Ascending aorta (tissue), 2 donors: ENCODE measurements around the gene SPEM3. TPM values are rescaled to one million over a fixed set of nuclear protein-coding genes. Genes with fewer than 3 reads are reported as not detected.

Source experiments
- DNase-seq, 2 donors: peaks; one replicate each; pipeline ENCODE4 v3.0.0-alpha.2; 2019; ENCODE audit warnings: low spot score in 2 of 2
- H3K27ac ChIP-seq, 2 donors: fragments of 200-600 bp; sonication (generic); one replicate each; pipeline ENCODE4 v1.5.1; 2016 to 2017; ENCODE audit warnings: mild to moderate bottlenecking in 1 of 2
- H3K27me3 ChIP-seq: fragments of 200-600 bp; sonication (generic); one replicate; pipeline ENCODE4 v1.5.1; 2017
- H3K36me3 ChIP-seq, 2 donors: fragments of 200-600 bp; sonication (generic); one replicate each; pipeline ENCODE4 v1.5.1; 2016
- H3K4me1 ChIP-seq, 2 donors: fragments of 200-600 bp; sonication (generic); one replicate each; pipeline ENCODE4 v1.5.1; 2016 to 2017; ENCODE audit warnings: mild to moderate bottlenecking in 1 of 2
- H3K4me3 ChIP-seq, 2 donors: fragments of 200-600 bp; sonication (generic); one replicate each; pipeline ENCODE4 v1.5.1; 2016 to 2017; ENCODE audit warnings: mild to moderate bottlenecking in 1 of 2
- H3K9me3 ChIP-seq, 2 donors: fragments of 200-600 bp; sonication (generic); one replicate each; pipeline ENCODE4 v1.5.1; 2016
- CTCF ChIP-seq, 3 experiments: fragments of 200-600 bp in 2 of 3; fragments of 450-650 bp in 1 of 3; sonication (generic) in 2 of 3; IDR thresholded peaks; one replicate each; pipeline ENCODE4 v1.5.1; 2016 to 2019; ENCODE audit warnings: antibody characterized with exemption in 3 of 3, mild to moderate bottlenecking in 1 of 3, moderate library complexity in 1 of 3
- intact Hi-C: fragments of 100-400 bp; cut with DNase I; formaldehyde crosslinking; loops from one replicate; pipeline ENCODE4 v1.15.1; 2023
- total RNA-seq: library from RNA; depleted of rRNA; stranded (reverse); fragments of >200 nt; gene quantifications from one replicate; pipeline ENCODE4 v1.1.0, GENCODE V29; 2016

SPEM3 gene
- total RNA-seq, 1 donor from 2014 or later, result not detected

GRCh38 chr17:7419819-7420610, 8.6 kb upstream of the SPEM3 start, which contains the start of gene SPEM1:
SPEM1 (plus strand) TSS chr17:7420324; CDS start chr17:7420385, 61 bp downstream.
- Histone ChIP-seq H3K27ac (no peak within 1 kb of the TSS), H3K4me1 (no peaks in the 10 kb centered on the region), H3K4me3 (no peak within 1 kb of the TSS), H3K9me3 (no peaks in the 10 kb centered on the region), H3K36me3 (peaks cover 10 to 21% of the 10 kb centered on the region in 2 donors), H3K27me3 (no peaks in the 10 kb centered on the region)
- DNase-seq, result no peak
- TF ChIP-seq CTCF (IDR thresholded peaks at IDR 0.05), result no peak
- intact Hi-C loops, result no loop called here

- no peak for TF ChIP-seq CTCF (IDR thresholded peaks at IDR 0.05)
- intact Hi-C loops, result no loop called here
- Histone ChIP-seq H3K4me3 (no peak overlapping the region), H3K9me3 (no peaks in the 10 kb centered on the region), H3K27ac (no peak overlapping the region), H3K4me1 (no peaks in the 10 kb centered on the region), H3K36me3 (peaks cover 5 to 12% of the 10 kb centered on the region in 2 donors), H3K27me3 (no peaks in the 10 kb centered on the region)
- DNase-seq, result no peak
These were observed 7.5 kb upstream of the SPEM3 start for GRCh38 chr17:7421186-7421585.

- no peak overlapping the region for H3K4me3 ChIP-seq
- H3K9me3 ChIP-seq, result no peaks in the 10 kb centered on the region
- no peak overlapping the region for H3K27ac ChIP-seq
- DNase-seq, result no peak
- no peak for TF ChIP-seq CTCF (IDR thresholded peaks at IDR 0.05)
- no peaks in the 10 kb centered on the region for H3K27me3 ChIP-seq
- H3K36me3 ChIP-seq, result no peaks in the 10 kb centered on the region
- H3K4me1 ChIP-seq, result no peaks in the 10 kb centered on the region
- intact Hi-C loops, result no loop called here
These were observed 5.0 kb upstream of the SPEM3 start for GRCh38 chr17:7423679-7424078.

GRCh38 chr17:7425316-7425715, 3.3 kb upstream of the SPEM3 start, which contains the start of gene SPEM2:
SPEM2 (plus strand) TSS chr17:7425616; CDS start chr17:7425689, 73 bp downstream.
- intact Hi-C loops, result no loop called here
- TF ChIP-seq CTCF (IDR thresholded peaks at IDR 0.05), result no peak

GRCh38 chr17:7425756-7426155, 2.9 kb upstream of the SPEM3 start:
- Histone ChIP-seq H3K36me3 (no peaks in the 10 kb centered on the region), H3K27ac (no peak overlapping the region), H3K4me1 (no peaks in the 10 kb centered on the region), H3K9me3 (no peaks in the 10 kb centered on the region), H3K27me3 (no peaks in the 10 kb centered on the region), H3K4me3 (no peak overlapping the region)
- intact Hi-C loops, result no loop called here
- DNase-seq, result no peak
- no peak for TF ChIP-seq CTCF (IDR thresholded peaks at IDR 0.05)

More at GRCh38 chr17:7425316-7425715, 3.3 kb upstream of the SPEM3 start, which contains the start of gene SPEM2:
- H3K36me3 ChIP-seq, result no peaks in the 10 kb centered on the region
- no peak within 1 kb of the TSS for H3K27ac ChIP-seq
- H3K4me3 ChIP-seq, result no peak within 1 kb of the TSS
- no peaks in the 10 kb centered on the region for H3K4me1 ChIP-seq
- no peaks in the 10 kb centered on the region for H3K9me3 ChIP-seq
- H3K27me3 ChIP-seq, result no peaks in the 10 kb centered on the region
- DNase-seq, result no peak
